HTR-8/SVneo (cell line): ENCODE data around the gene PRDM5.
"Not testable (repeated sequence)": the region's sequence is repeated elsewhere in the genome, so short reads cannot be mapped to it uniquely, and the experiment has no call there.

ENCODE experiments used
- DNase-seq: peaks from one replicate; pipeline ENCODE4 v3.0.0; 2011; ENCODE audit warnings: low spot score, mixed read lengths; ENCODE audit not compliant: insufficient read length
- FAIRE-seq: peaks from 2 replicates; lab custom pipeline; 2011; peaks lifted over from hg19 to GRCh38; lab: Jason Lieb, UNC

PRDM5 gene

DNA sequence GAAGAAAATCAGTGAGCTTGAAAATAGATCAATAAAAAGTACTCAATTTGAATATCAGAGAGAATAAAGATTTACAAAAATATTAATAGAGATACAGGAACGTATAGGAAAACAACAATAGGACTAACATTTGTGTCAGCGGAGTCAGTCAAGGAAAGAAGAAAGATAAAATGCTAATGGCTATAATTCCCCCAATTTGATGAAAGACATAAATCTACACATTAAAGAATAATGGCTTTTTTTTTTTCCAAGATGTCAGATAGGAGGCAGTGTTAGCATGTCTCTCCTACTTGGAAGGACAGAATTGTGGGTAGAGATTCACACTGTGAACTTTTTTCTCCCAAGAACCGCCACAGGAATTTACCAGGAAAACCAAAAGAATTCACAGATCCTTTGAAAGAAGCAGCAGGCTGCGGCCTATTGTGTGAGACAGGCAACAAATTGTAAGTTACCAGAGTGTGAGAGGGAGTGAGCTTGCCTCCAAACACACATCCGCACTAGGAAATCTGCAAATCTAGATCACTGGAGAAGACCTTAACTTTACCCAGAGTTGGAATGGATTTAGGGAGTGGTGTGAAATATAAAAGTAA is 249.9 kb downstream of the PRDM5 start:
- FAIRE-seq (no peak), DNase-seq (no peak)

DNA sequence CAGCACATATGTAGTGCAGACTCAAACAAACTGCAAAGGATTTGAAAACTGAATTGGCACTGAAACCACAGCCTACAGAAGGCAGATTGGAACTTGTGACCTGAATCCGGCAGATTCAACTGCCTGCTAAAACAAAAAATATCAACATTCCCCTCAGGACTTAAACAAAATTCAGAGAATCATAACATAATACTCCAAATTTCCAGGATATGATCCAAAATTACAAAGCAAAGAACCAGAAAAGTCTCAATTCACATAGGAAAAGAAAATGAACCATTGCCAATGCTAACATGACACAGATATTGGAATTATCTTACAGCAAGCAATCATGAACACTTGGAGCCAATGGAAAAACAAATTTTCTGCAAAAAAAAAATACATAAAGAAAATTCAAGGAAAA is 250.4 kb downstream of the PRDM5 start:
- no peak for FAIRE-seq
- DNase-seq = no peak

DNA sequence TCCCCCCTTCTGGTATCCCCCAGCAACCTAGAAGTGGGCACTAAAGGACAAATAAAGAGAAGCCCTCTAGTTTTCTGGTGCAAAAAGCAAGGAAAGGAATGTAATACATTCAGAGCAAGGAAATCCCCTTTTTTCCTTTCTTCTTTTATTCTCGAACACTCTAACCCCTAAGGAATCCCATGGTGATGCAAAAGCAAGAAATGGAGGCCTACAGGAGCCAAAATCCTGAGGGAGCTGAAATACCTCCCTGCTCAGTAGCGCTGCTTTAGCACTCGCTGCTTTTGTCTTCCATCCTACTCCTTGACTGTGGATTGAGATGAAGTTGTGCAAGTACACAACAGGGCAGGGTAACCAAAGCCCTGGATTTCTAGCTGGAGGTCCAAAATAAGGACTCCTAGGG is 251.0 kb downstream of the PRDM5 start:
- DNase-seq = no peak

DNA sequence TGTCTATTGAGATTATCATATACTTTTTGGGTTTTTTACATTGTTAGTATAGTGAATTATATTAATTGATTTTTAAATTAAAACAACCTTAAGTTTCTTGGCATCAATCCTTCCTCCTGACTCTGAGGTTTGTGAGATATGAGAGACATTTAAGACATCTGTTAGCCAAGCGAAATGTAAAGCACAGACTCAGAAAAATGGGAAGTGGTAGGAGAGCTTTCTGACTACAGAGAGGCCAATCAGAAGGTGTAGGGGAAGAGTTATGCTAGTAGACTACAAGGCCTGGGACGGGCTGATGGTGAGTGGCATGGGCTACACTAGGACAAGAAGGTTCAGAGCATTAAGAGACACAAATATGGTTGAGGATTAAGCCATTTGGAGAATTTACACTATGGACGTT is 255.4 kb downstream of the PRDM5 start:
- FAIRE-seq (no peak), DNase-seq (no peak)

More for the DNA sequence above, 251.0 kb downstream of the PRDM5 start:
- FAIRE-seq = no peak

DNA sequence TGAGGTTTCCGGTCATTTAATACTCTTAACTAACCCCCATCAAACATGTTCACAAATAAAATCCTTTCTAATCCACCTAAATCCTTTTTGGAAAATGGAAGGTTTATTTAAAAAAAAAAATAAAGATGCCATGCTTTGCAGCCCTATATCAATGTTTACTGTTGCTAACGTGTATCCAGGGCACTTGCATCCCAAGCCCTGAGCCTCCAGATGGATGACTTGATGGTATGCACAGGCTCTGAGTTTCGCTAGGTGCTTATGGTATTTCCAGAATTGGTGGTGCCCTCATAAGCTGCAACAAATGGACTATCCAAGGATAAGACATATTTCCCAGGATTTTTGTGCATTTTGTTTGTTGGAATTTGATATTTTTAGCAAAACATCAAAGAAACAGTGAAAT is 257.7 kb downstream of the PRDM5 start:
- FAIRE-seq (no peak), DNase-seq (no peak)

DNA sequence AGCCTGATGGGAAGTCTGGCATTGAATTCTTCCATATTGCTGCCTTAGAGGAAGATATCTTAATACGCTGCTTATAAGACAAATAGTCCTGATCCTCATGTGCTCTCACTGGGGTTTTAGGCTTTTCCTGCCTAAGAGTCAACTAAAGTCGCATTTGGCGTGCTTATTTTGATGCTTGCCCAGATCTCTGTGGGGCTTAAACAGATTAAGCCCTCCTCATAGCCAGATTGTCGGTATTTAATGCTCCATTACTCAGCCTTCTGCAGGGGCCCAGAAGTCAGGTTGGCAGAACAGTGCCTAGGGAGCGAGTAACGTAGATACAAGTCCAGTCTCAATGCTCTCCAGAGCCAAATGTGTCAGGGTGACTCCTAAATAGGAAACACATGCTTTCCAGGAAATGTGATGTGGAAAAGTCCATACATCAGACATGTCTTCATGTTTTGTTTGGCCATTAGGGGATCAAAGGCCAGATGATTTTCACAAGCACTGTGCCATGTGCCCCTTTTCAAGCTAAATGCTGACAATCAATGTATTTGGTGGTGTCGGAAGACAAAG is 262.8 kb downstream of the PRDM5 start:
- no peak for DNase-seq
- FAIRE-seq = no peak

DNA sequence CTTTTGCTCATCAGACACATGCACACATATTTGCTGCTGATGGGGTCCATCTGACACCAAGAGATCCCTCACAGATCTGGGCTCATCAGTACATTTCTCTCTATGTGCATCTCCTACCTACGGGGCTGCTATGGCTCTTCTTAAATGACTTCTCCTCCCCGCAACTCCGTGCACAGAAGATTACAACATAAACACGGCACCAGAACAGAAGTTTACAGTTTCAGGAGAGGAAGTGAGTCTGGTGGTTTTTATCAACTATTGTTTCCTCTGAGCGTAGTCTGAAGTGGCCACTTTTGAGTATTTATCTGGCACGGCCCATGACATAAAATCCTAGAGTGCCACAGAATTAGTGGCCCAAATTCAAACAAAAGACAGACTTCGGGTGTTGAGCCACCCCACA is 263.8 kb downstream of the PRDM5 start:
- FAIRE-seq = no peak
- no peak for DNase-seq

DNA sequence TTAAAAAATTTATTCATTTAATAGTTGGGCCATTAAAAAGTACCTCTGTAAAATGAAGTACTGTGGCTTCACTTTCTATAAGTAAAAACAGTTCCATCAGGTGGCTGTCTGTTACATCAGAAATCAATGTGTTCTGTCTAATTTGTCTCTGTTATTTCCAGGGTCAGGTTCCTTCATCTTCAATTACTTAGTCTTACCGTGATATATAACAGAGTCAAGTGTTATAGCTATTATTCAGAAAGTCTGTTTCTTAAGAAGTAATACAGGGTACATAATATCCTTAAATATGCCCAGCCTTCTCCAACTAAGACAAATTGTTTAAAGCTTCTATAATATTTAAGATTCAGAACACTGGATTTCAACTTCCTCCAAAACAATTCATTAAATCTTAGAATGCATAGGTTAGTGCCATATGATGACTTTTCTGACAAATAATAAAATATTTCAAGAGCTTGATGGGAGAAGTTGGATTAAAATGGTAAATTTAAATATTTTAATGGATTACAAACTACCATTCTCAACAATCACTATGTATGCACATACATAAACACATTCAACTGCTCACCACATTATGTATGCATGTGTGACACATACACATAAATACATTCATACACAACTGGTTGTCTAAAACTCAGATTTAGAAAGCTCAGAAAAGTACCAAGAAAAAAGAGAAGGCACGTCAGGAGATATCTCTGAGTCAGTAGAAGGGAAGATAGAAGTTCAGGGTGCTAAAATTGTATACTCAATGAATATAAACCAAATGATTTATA is 268.5 kb downstream of the PRDM5 start:
- no peak for FAIRE-seq

DNA sequence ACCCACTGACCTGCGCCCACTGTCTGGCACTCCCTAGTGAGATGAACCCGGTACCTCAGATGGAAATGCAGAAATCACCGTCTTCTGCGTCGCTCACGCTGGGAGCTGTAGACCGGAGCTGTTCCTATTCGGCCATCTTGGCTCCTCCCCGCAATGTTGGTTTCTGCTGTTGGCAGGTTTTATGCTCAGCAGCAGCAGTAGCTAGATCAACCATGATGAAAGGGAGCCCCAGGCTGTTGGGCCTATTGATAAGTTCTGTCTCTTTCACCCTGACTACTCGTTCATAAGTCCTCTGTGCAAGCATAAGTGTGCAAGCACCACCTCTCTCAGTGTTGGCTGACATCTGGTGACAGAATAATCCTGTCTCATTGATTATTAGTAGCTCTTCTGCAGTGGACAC is 274.2 kb downstream of the PRDM5 start:
- DNase-seq, FAIRE-seq: not testable (repeated sequence)

More for the DNA sequence above, 268.5 kb downstream of the PRDM5 start:
- no peak for DNase-seq
